Body of pancreas (tissue), 4 donors: ENCODE measurements around the gene PCDH9. TPM values are rescaled to one million over a fixed set of nuclear protein-coding genes. Genes with fewer than 3 reads are reported as not detected.

Source experiments
- ATAC-seq: fragments of 150-250 bp; one replicate; pipeline ENCODE4 v1.9.1; 2016
- DNase-seq, 4 donors: peaks; one replicate each; pipeline ENCODE4 v3.0.0-alpha.2; 2019
- H3K27ac ChIP-seq, 4 donors: fragments of 200-600 bp; sonication (generic); 1 replicate in 3 of 4; 2 replicates in 1 of 4; pipeline versions ENCODE4 v1.5.1 to v1.6.1; 2016 to 2019; ENCODE audit warnings: mild to moderate bottlenecking in 1 of 4, mixed read lengths in 1 of 4, moderate library complexity in 1 of 4
- H3K27me3 ChIP-seq, 2 donors: fragments of 200-600 bp; sonication (generic); one replicate each; pipeline ENCODE4 v1.6.0; 2016; ENCODE audit warnings: mild to moderate bottlenecking in 1 of 2
- H3K36me3 ChIP-seq, 2 donors: fragments of 200-600 bp; sonication (generic); replicated peaks in 1 of 2; 2 replicates each; pipeline ENCODE4 v1.5.1; 2016; ENCODE audit warnings: low read depth in 2 of 2; ENCODE audit not compliant: insufficient read depth in 1 of 2
- H3K4me1 ChIP-seq: fragments of 200-600 bp; sonication (generic); one replicate; pipeline ENCODE4 v1.6.0; 2016
- H3K4me3 ChIP-seq, 2 donors: fragments of 200-600 bp; sonication (generic); 1 replicate in 1 of 2; 2 replicates in 1 of 2; pipeline ENCODE4 v1.5.1; 2016 to 2019
- H3K9me3 ChIP-seq, 3 donors: fragments of 200-600 bp; sonication (generic); 1 replicate in 2 of 3; 2 replicates in 1 of 3; pipeline ENCODE4 v1.5.1; 2016
- CTCF ChIP-seq, 7 experiments: fragments of 450-650 bp in 4 of 7; fragments of 200-600 bp in 3 of 7; sonication (generic) in 3 of 7; IDR thresholded peaks; one replicate each; pipeline ENCODE4 v1.5.1; 2016 to 2019; ENCODE audit warnings: antibody characterized with exemption in 7 of 7
- POLR2A ChIP-seq, 3 donors: fragments of 450-650 bp; IDR thresholded peaks; one replicate each; pipeline ENCODE4 v1.6.1; 2016; ENCODE audit warnings: antibody characterized with exemption in 3 of 3, mild to moderate bottlenecking in 2 of 3
- WGBS, 2 donors: methylation state at CpG; one replicate each; pipeline ENCODE4 v1.1.5; 2017; 5-methylcytosine and 5-hydroxymethylcytosine counted together
- intact Hi-C: fragments of 100-400 bp; cut with DNase I; formaldehyde crosslinking; loops from one replicate; pipeline ENCODE4 v1.15.1; 2023
- total RNA-seq, 2 donors: library from RNA; depleted of rRNA; stranded (reverse); fragments of >200 nt; gene quantifications; one replicate each; pipeline ENCODE4 v1.1.0, GENCODE V29; 2016

PCDH9 gene
- total RNA-seq, 2 donors from 2014 or later, result 3.6 to 3.9 TPM

- intact Hi-C loops, result no loop called here
- no peak for ATAC-seq
These were observed 783.7 kb downstream of the PCDH9 start for GRCh38 chr13:66446413-66446812.

GRCh38 chr13:66443926-66444325, 786.2 kb downstream of the PCDH9 start:
- Histone ChIP-seq H3K27me3 (no peaks in the 10 kb centered on the region), H3K4me3 (no peak overlapping the region), H3K9me3 (no peaks in the 10 kb centered on the region), H3K4me1 (no peaks in the 10 kb centered on the region), H3K27ac (no peak overlapping the region), H3K36me3 (no peaks in the 10 kb centered on the region)
- ATAC-seq (no peak), DNase-seq (no peak)
- WGBS, 2 donors, result 41 to 44% methylated on average over 1 of the region's 1 CpG
- TF ChIP-seq CTCF (IDR thresholded peaks at IDR 0.05), result no peak
- no peak for TF ChIP-seq POLR2A (IDR thresholded peaks at IDR 0.05)
- intact Hi-C loops, result no loop called here

More at GRCh38 chr13:66446413-66446812, 783.7 kb downstream of the PCDH9 start:
- no peaks in the 10 kb centered on the region for H3K9me3 ChIP-seq
- no peaks in the 10 kb centered on the region for H3K36me3 ChIP-seq
- H3K27me3 ChIP-seq, result no peaks in the 10 kb centered on the region
- DNase-seq, result no peak
- WGBS, 2 donors, result 64 to 71% methylated on average over 4 of the region's 4 CpGs
- no peak overlapping the region for H3K4me3 ChIP-seq
- H3K27ac ChIP-seq, result no peak overlapping the region
- no peaks in the 10 kb centered on the region for H3K4me1 ChIP-seq
- TF ChIP-seq POLR2A (IDR thresholded peaks at IDR 0.05) (no peak), CTCF (IDR thresholded peaks at IDR 0.05) (no peak)

- DNase-seq (no peak), ATAC-seq (no peak)
- Histone ChIP-seq H3K27ac (no peak overlapping the region), H3K4me3 (no peak overlapping the region), H3K4me1 (no peaks in the 10 kb centered on the region), H3K36me3 (no peaks in the 10 kb centered on the region), H3K27me3 (no peaks in the 10 kb centered on the region), H3K9me3 (no peaks in the 10 kb centered on the region)
- intact Hi-C loops, result no loop called here
- TF ChIP-seq CTCF (IDR thresholded peaks at IDR 0.05) (no peak), POLR2A (IDR thresholded peaks at IDR 0.05) (no peak)
- WGBS, 2 donors, result 88% methylated on average over 3 of the region's 3 CpGs
These were observed 789.2 kb downstream of the PCDH9 start for GRCh38 chr13:66440938-66441337.

GRCh38 chr13:66430728-66431127, 799.4 kb downstream of the PCDH9 start:
- Histone ChIP-seq H3K27me3 (no peaks in the 10 kb centered on the region), H3K4me1 (no peaks in the 10 kb centered on the region), H3K9me3 (no peaks in the 10 kb centered on the region), H3K27ac (no peak overlapping the region), H3K36me3 (no peaks in the 10 kb centered on the region), H3K4me3 (no peak overlapping the region)
- no peak for ATAC-seq
- intact Hi-C loops, result no loop called here
- no peak for DNase-seq
- TF ChIP-seq CTCF (IDR thresholded peaks at IDR 0.05) (no peak), POLR2A (IDR thresholded peaks at IDR 0.05) (no peak)

- TF ChIP-seq POLR2A (IDR thresholded peaks at IDR 0.05), result no peak
- no peak for TF ChIP-seq CTCF (IDR thresholded peaks at IDR 0.05)
- Histone ChIP-seq H3K4me1 (no peaks in the 10 kb centered on the region), H3K27ac (no peak overlapping the region), H3K4me3 (no peak overlapping the region), H3K36me3 (no peaks in the 10 kb centered on the region), H3K9me3 (no peaks in the 10 kb centered on the region), H3K27me3 (no peaks in the 10 kb centered on the region)
- DNase-seq (no peak), ATAC-seq (no peak)
- intact Hi-C loops, result no loop called here
These were observed 799.9 kb downstream of the PCDH9 start for GRCh38 chr13:66430269-66430668.
